Endothelial cell of umbilical vein (primary cell): ENCODE data around the gene SPAM1.

ENCODE experiments used
- CTCF ChIP-seq, 2 donors: IDR thresholded peaks; 1 replicate in 1 of 2; 2 replicates in 1 of 2; pipeline ENCODE4 v1.5.1; 2011; ENCODE audit warnings: low read length in 2 of 2, mild to moderate bottlenecking in 2 of 2, moderate library complexity in 2 of 2, control low read depth in 1 of 2, inconsistent platforms in 1 of 2, low read depth in 1 of 2; ENCODE audit not compliant: insufficient read depth in 1 of 2; ENCODE audit errors: extremely low read depth in 1 of 2
- EZH2 ChIP-seq: IDR thresholded peaks from 2 replicates; pipeline ENCODE4 v1.6.1; 2012; ENCODE audit warnings: borderline replicate concordance, low read depth, mild to moderate bottlenecking, moderate library complexity, low read length, inconsistent platforms; ENCODE audit not compliant: severe bottlenecking
- GATA2 ChIP-seq: IDR thresholded peaks from 2 replicates; pipeline ENCODE4 v1.7.0; 2011; ENCODE audit warnings: low read depth, mild to moderate bottlenecking, moderate library complexity, mixed read lengths, low read length; ENCODE audit not compliant: insufficient read length, insufficient read depth
- JUN ChIP-seq: IDR thresholded peaks from 2 replicates; pipeline ENCODE4 v1.6.1; 2011; ENCODE audit warnings: borderline replicate concordance, low read depth; ENCODE audit not compliant: insufficient read length, insufficient read depth
- MYC ChIP-seq: IDR thresholded peaks from one replicate; pipeline ENCODE4 v1.6.1; 2011; ENCODE audit warnings: mild to moderate bottlenecking, low read depth, low read length
- POLR2A ChIP-seq: IDR thresholded peaks from 2 replicates; pipeline ENCODE4 v1.6.1; 2012; ENCODE audit warnings: low read depth, mild to moderate bottlenecking, control low read depth, low read length
- POLR2AphosphoS5 ChIP-seq: IDR thresholded peaks from 2 replicates; pipeline ENCODE4 v1.6.1; 2012; ENCODE audit warnings: low read depth, mild to moderate bottlenecking, control low read depth, low read length, moderate library complexity; ENCODE audit not compliant: insufficient read depth
- TF ChIP-seq, protein P1 (sequence below): IDR thresholded peaks from 2 replicates; pipeline ENCODE4 v1.6.1; 2011; ENCODE audit not compliant: insufficient read depth, insufficient read length

GRCh38 chr7:123998921-123999320 lies 73.9 kb downstream of the SPAM1 start:
- no peak for TF ChIP-seq POLR2A
- TF ChIP-seq CTCF (IDR thresholded peaks at IDR 0.05; ENCODE audit: extremely low read depth in 1 of 2, insufficient read depth in 1 of 2, low read depth in 1 of 2, low read length in 2 of 2): no peak
- TF ChIP-seq, protein P1, sequence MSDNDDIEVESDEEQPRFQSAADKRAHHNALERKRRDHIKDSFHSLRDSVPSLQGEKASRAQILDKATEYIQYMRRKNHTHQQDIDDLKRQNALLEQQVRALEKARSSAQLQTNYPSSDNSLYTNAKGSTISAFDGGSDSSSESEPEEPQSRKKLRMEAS: no peak
- TF ChIP-seq EZH2: no peak
- no peak for TF ChIP-seq POLR2AphosphoS5
- no peak for TF ChIP-seq JUN
- TF ChIP-seq MYC: no peak
- no peak for TF ChIP-seq GATA2
